Heart left ventricle (tissue), 16 donors: ENCODE data around the gene RYR3. TPM values are rescaled to one million over a fixed set of nuclear protein-coding genes. Genes with fewer than 3 reads are reported as not detected.

Experiments used
- ATAC-seq, 4 donors: fragments of 200-7000 bp; cut with Tn5 transposase; one replicate each; pipeline ENCODE4 v1.9.1; 2020 to 2022; ENCODE audit warnings: moderate library complexity in 4 of 4, mild to moderate bottlenecking in 3 of 4, moderate number of reproducible peaks in 1 of 4
- DNase-seq, 5 donors: peaks; one replicate each; pipeline ENCODE4 v3.0.0-alpha.2; 2020
- H3K27ac ChIP-seq, 12 donors: fragments of 200-600 bp; sonication (generic) in 4 of 12; one replicate each; pipeline versions ENCODE4 v1.5.0 to v1.8.0; 2016 to 2022; ENCODE audit warnings: mild to moderate bottlenecking in 2 of 12
- H3K27me3 ChIP-seq, 9 donors: fragments of 200-600 bp; sonication (generic) in 2 of 9; one replicate each; pipeline versions ENCODE4 v1.5.1 to v1.8.0; 2016 to 2022; ENCODE audit warnings: mild to moderate bottlenecking in 3 of 9
- H3K36me3 ChIP-seq, 9 donors: fragments of 200-600 bp; sonication (generic) in 2 of 9; one replicate each; pipeline versions ENCODE4 v1.5.0 to v1.8.0; 2018 to 2022; ENCODE audit warnings: mild to moderate bottlenecking in 2 of 9
- H3K4me1 ChIP-seq, 12 donors: fragments of 200-600 bp; sonication (generic) in 4 of 12; one replicate each; pipeline versions ENCODE4 v1.5.0 to v1.8.0; 2016 to 2022; ENCODE audit warnings: mild to moderate bottlenecking in 3 of 12
- H3K4me3 ChIP-seq, 12 donors: fragments of 200-600 bp; sonication (generic) in 4 of 12; one replicate each; pipeline versions ENCODE4 v1.5.0 to v1.8.0; 2017 to 2022; ENCODE audit warnings: mild to moderate bottlenecking in 9 of 12, moderate library complexity in 4 of 12
- H3K9me3 ChIP-seq, 12 donors: fragments of 200-600 bp; sonication (generic) in 4 of 12; one replicate each; pipeline versions ENCODE4 v1.5.0 to v1.8.0; 2016 to 2022; ENCODE audit warnings: mild to moderate bottlenecking in 1 of 12
- CTCF ChIP-seq, 12 donors: fragments of 200-600 bp; sonication (generic) in 4 of 12; IDR thresholded peaks; one replicate each; pipeline versions ENCODE4 v1.5.0 to v1.8.0; 2018 to 2022; ENCODE audit warnings: antibody characterized with exemption in 12 of 12, mild to moderate bottlenecking in 5 of 12
- POLR2A ChIP-seq, 2 donors: fragments of 450-650 bp; IDR thresholded peaks; one replicate each; pipeline ENCODE4 v1.6.1; 2017; ENCODE audit warnings: antibody characterized with exemption in 2 of 2, mild to moderate bottlenecking in 2 of 2, moderate library complexity in 2 of 2
- WGBS, 4 donors: extraction: QIAGEN DNeasy Blood & Tissue Kit in 2 of 4; methylation state at CpG; one replicate each; pipeline versions ENCODE4 v1.1.5 to v1.1.7; 2013 to 2018; 5-methylcytosine and 5-hydroxymethylcytosine counted together
- intact Hi-C, 10 donors: fragments of 100-400 bp; cut with DNase I; formaldehyde crosslinking; loops; one replicate each; pipeline versions ENCODE4 v1.11.1 to v1.14.2; 2022
- polyA plus RNA-seq, 2 donors: library from polyadenylated mRNA; stranded (reverse); fragments of 200-250 nt; gene quantifications; one replicate each; pipeline ENCODE4 v1.2.3, GENCODE V29; 2013
- total RNA-seq, 9 donors: library from RNA; depleted of rRNA in 2 of 9; stranded (reverse); fragments of >200 nt in 2 of 9; fragmentation: NEBNext Ultra II Directional in 3 of 9; extraction: Animal tissue kit (Norgen Biotek cat#: 25700) in 3 of 9; gene quantifications; one replicate each; pipeline versions ENCODE4 v1.1.0 to v1.2.4, GENCODE V29; 2016 to 2023
- donor health status: ischemic (EF 13 %, LVEDD 7.1; RV severe dilation, severe dysfunction).
- donor health status: healthy with polysubstance abuse.
- donor health status: DM: no; HTN: yes; CAD: no.
- donor health status: DM: no; HTN: no; CAD: no.
- donor health status: ischemic (EF 25% LVEDD 6.9; RV normal size, moderate dysfunction).
- donor health status: ischemic (EF 25% LVEDD 5.7; RV mildly dilated, moderate dysfunction).
- donor health status: healthy.
- donor health status: DM: yes; HTN: yes; CAD: no.
- donor health status: ischemic (EF 35%, LVEDD 5.7; RV mildly dilated, moderate dysfunction).
- donor health status: nonischemic (EF 11% LVEDD 7.7; RV severe dilation, severe dysfunction).
- donor health status: DM: yes; HTN: yes; CAD: no.
- donor health status: PGD.
- donor health status: ischemic (EF 29% LVEDD 5.4; RV normal size, mild dysfunction).
- donor health status: nonischemic (EF 23%, LVEDD 6.1; RV moderate dilation, normal function).

RYR3 gene
- total and polyA plus RNA-seq, 11 donors: 0.01 to 0.35 (median 0.23) TPM; not detected in 2

- Histone ChIP-seq H3K4me1 (no peaks in the 10 kb centered on the region), H3K27me3 (peaks cover 0 to 9% (median 0%) of the 10 kb centered on the region in 9 donors), H3K36me3 (no peaks in the 10 kb centered on the region), H3K4me3 (no peak overlapping the region), H3K9me3 (no peaks in the 10 kb centered on the region), H3K27ac (no peak overlapping the region)
- TF ChIP-seq POLR2A (IDR thresholded peaks at IDR 0.05): no peak
- no peak for DNase-seq
- ATAC-seq: no peak
- intact Hi-C loops: no loop called here
- WGBS, 4 donors: 79 to 84% (median 82%) methylated on average over 1 of the region's 1 CpG
These were observed 442.2 kb downstream of the RYR3 start for GRCh38 chr15:33753012-33753411.

- TF ChIP-seq CTCF (IDR thresholded peaks at IDR 0.05) (no peak), POLR2A (IDR thresholded peaks at IDR 0.05) (no peak)
- WGBS, 4 donors: 78 to 88% (median 83%) methylated on average over 3 of the region's 3 CpGs
These were observed 443.5 kb downstream of the RYR3 start for GRCh38 chr15:33754242-33754641.

GRCh38 chr15:33756961-33757360, 446.2 kb downstream of the RYR3 start:
- Histone ChIP-seq H3K27ac (no peak overlapping the region), H3K36me3 (no peaks in the 10 kb centered on the region), H3K4me3 (no peak overlapping the region), H3K27me3 (peaks cover 0 to 9% (median 0%) of the 10 kb centered on the region in 9 donors), H3K4me1 (no peaks in the 10 kb centered on the region), H3K9me3 (no peaks in the 10 kb centered on the region)
- DNase-seq (no peak), ATAC-seq (no peak)
- no peak for TF ChIP-seq CTCF (IDR thresholded peaks at IDR 0.05)
- no peak for TF ChIP-seq POLR2A (IDR thresholded peaks at IDR 0.05)
- intact Hi-C loops: no loop called here
- 72 to 84% (median 79%) methylated on average over 5 of the region's 5 CpGs for WGBS, 4 donors

More at GRCh38 chr15:33754242-33754641, 443.5 kb downstream of the RYR3 start:
- H3K27me3 ChIP-seq: peaks cover 0 to 9% (median 0%) of the 10 kb centered on the region in 9 donors
- H3K9me3 ChIP-seq: no peaks in the 10 kb centered on the region
- no peak overlapping the region for H3K27ac ChIP-seq
- no peak for DNase-seq
- H3K4me3 ChIP-seq: no peak overlapping the region
- H3K4me1 ChIP-seq: no peaks in the 10 kb centered on the region
- H3K36me3 ChIP-seq: no peaks in the 10 kb centered on the region
- intact Hi-C loops: no loop called here
- ATAC-seq: no peak

GRCh38 chr15:33757516-33758232, 446.9 kb downstream of the RYR3 start:
- Histone ChIP-seq H3K27ac (no peak overlapping the region), H3K27me3 (peaks cover 0 to 9% (median 0%) of the 10 kb centered on the region in 9 donors), H3K4me3 (no peak overlapping the region), H3K9me3 (no peaks in the 10 kb centered on the region), H3K36me3 (no peaks in the 10 kb centered on the region), H3K4me1 (no peaks in the 10 kb centered on the region)
- TF ChIP-seq POLR2A (IDR thresholded peaks at IDR 0.05): no peak
- TF ChIP-seq CTCF (IDR thresholded peaks at IDR 0.05): no peak
- ATAC-seq (no peak), DNase-seq (no peak)
- intact Hi-C loops: no loop called here
- WGBS, 4 donors: 82 to 87% (median 84%) methylated on average over 13 of the region's 13 CpGs

GRCh38 chr15:33766389-33766788, 455.6 kb downstream of the RYR3 start:
- H3K27me3 ChIP-seq: no peaks in the 10 kb centered on the region
- 65 to 75% (median 72%) methylated on average over 7 of the region's 7 CpGs for WGBS, 4 donors
- TF ChIP-seq CTCF (IDR thresholded peaks at IDR 0.05): no peak
- TF ChIP-seq POLR2A (IDR thresholded peaks at IDR 0.05): no peak
- no peak overlapping the region for H3K4me3 ChIP-seq
- no peak for ATAC-seq
- no peak for DNase-seq
- intact Hi-C loops: no loop called here
- no peaks in the 10 kb centered on the region for H3K4me1 ChIP-seq
- H3K9me3 ChIP-seq: no peaks in the 10 kb centered on the region
- H3K36me3 ChIP-seq: no peaks in the 10 kb centered on the region
- H3K27ac ChIP-seq: no peak overlapping the region
